SU-DHL-6 (cell line): ENCODE measurements around the gene ZNF512B.

Experiments
- H2AFZ ChIP-seq: fragments of 200-600 bp; sonication (generic); 2 replicates; pipeline ENCODE4 v1.6.1; 2014; ENCODE audit warnings: low read depth, mild to moderate bottlenecking, moderate library complexity, mixed read lengths, antibody characterized with exemption, low read length; ENCODE audit not compliant: severe bottlenecking
- H3F3A ChIP-seq: fragments of 200-600 bp; shearing (Covaris generic); 2 replicates; pipeline ENCODE4 v1.6.0; 2016; ENCODE audit warnings: antibody characterized with exemption, mild to moderate bottlenecking; ENCODE audit not compliant: insufficient read depth
- H3K27ac ChIP-seq: fragments of 200-600 bp; sonication (generic); 2 replicates; pipeline ENCODE4 v1.5.1; 2016; ENCODE audit warnings: low read depth, mild to moderate bottlenecking, low read length, moderate library complexity, mixed read lengths
- H3K27me3 ChIP-seq: fragments of 200-600 bp; sonication (generic), shearing (Covaris generic); 2 replicates; pipeline ENCODE4 v1.6.0; 2014; ENCODE audit warnings: mild to moderate bottlenecking, low read length
- H3K36me3 ChIP-seq: fragments of 200-600 bp; sonication (generic); 2 replicates; pipeline ENCODE4 v1.6.1; 2014; ENCODE audit warnings: mild to moderate bottlenecking, low read length, mixed read lengths
- H3K4me2 ChIP-seq: fragments of 300-600, 200-600 bp; shearing (Covaris generic), sonication (generic); 2 replicates; pipeline ENCODE4 v1.6.0; 2014; ENCODE audit warnings: low read length, low read depth, mild to moderate bottlenecking; ENCODE audit not compliant: poor library complexity, severe bottlenecking
- H3K4me3 ChIP-seq: fragments of 200-600 bp; sonication (generic); 2 replicates; pipeline ENCODE4 v1.5.1; 2014; ENCODE audit warnings: antibody characterized with exemption, low read length, mild to moderate bottlenecking, mixed read lengths; ENCODE audit not compliant: insufficient read depth, poor library complexity, severe bottlenecking
- H3K79me2 ChIP-seq: fragments of 200-600 bp; sonication (generic); 2 replicates; pipeline ENCODE4 v1.6.1; 2014; ENCODE audit warnings: mild to moderate bottlenecking, low read length, moderate library complexity; ENCODE audit not compliant: insufficient read depth
- H3K9ac ChIP-seq: fragments of 200-600 bp; sonication (generic); 2 replicates; pipeline ENCODE4 v1.7.0; 2014; ENCODE audit warnings: mild to moderate bottlenecking, low read length
- H3K9me2 ChIP-seq: fragments of 200-600 bp; sonication (generic); replicated peaks from 2 replicates; pipeline ENCODE4 v1.6.1; 2014; ENCODE audit warnings: low read length; ENCODE audit not compliant: insufficient read depth
- H3K9me3 ChIP-seq: fragments of 200-600 bp; sonication (generic); 2 replicates; pipeline ENCODE4 v1.6.1; 2014; ENCODE audit warnings: low read length, mixed read lengths; ENCODE audit not compliant: insufficient read depth
- H4K20me1 ChIP-seq: fragments of 200-600 bp; sonication (generic); 2 replicates; pipeline ENCODE4 v1.6.1; 2014; ENCODE audit warnings: low read depth, mild to moderate bottlenecking, antibody characterized with exemption, low read length, moderate library complexity, mixed read lengths
- EZH2phosphoT487 ChIP-seq: fragments of 200-600 bp; sonication (generic), shearing (Covaris generic); conservative IDR thresholded peaks from 2 replicates; pipeline ENCODE4 v1.6.1; 2018; ENCODE audit warnings: mild to moderate bottlenecking, antibody characterized with exemption, low read length, moderate library complexity, mixed read lengths
- TF ChIP-seq, protein P1 (sequence below): fragments of 200-600 bp; sonication (generic); IDR thresholded peaks from one replicate; pipeline ENCODE4 v1.5.1; 2017; ENCODE audit warnings: antibody characterized with exemption, mild to moderate bottlenecking, low read length, moderate library complexity; ENCODE audit not compliant: insufficient read depth, poor library complexity, severe bottlenecking

ZNF512B gene

DNA sequence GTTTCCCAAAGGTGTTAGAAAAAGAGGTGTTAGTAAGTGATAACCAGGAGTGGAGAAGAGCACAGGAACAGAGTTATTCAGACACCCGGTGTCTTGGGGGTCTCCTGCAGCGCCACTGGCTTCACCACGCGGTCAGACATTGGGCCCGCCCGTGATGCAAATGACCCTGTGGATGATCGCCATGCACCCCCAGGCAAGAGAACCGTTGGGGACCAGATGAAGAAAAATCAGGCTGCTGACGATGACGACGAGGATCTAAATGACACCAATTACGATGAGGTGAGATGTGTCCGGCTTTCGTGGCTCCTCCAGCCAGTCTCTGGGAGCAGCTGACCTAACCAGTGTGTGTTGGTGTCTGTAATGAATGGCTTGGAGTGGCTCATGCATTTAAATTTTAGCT, 13.2 kb upstream of the ZNF512B start:
- Histone ChIP-seq H2AFZ (no peak overlapping the region), H3K9ac (no peak overlapping the region), H3K36me3 (peaks cover 7% of the 10 kb centered on the region; the same call in 1 of the 2 replicates), H3K27me3 (no peaks in the 10 kb centered on the region), H3K27ac (no peak overlapping the region), H4K20me1 (no peaks in the 10 kb centered on the region), H3K4me3 (no peak overlapping the region), H3K9me2 (no peaks in the 10 kb centered on the region), H3K9me3 (no peaks in the 10 kb centered on the region), H3F3A (peaks cover 18% of the 10 kb centered on the region), H3K4me2 (no peak overlapping the region), H3K79me2 (peaks cover 22% of the 10 kb centered on the region)
- no peak for TF ChIP-seq EZH2phosphoT487
- TF ChIP-seq, protein P1, sequence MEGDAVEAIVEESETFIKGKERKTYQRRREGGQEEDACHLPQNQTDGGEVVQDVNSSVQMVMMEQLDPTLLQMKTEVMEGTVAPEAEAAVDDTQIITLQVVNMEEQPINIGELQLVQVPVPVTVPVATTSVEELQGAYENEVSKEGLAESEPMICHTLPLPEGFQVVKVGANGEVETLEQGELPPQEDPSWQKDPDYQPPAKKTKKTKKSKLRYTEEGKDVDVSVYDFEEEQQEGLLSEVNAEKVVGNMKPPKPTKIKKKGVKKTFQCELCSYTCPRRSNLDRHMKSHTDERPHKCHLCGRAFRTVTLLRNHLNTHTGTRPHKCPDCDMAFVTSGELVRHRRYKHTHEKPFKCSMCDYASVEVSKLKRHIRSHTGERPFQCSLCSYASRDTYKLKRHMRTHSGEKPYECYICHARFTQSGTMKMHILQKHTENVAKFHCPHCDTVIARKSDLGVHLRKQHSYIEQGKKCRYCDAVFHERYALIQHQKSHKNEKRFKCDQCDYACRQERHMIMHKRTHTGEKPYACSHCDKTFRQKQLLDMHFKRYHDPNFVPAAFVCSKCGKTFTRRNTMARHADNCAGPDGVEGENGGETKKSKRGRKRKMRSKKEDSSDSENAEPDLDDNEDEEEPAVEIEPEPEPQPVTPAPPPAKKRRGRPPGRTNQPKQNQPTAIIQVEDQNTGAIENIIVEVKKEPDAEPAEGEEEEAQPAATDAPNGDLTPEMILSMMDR: no peak

- peak within 1 kb of the TSS; percentile 99 for H3K4me3 ChIP-seq
- H3F3A ChIP-seq: peaks cover 19% of the 10 kb centered on the region
- H3K9me2 ChIP-seq: no peaks in the 10 kb centered on the region
- H3K9me3 ChIP-seq: no peaks in the 10 kb centered on the region
- peak within 1 kb of the TSS; percentile 70 for H3K4me2 ChIP-seq
- H3K27ac ChIP-seq: peak within 1 kb of the TSS; percentile 87
- no peaks in the 10 kb centered on the region for H3K27me3 ChIP-seq
- peak within 1 kb of the TSS; percentile 89 for H3K9ac ChIP-seq
- TF ChIP-seq EZH2phosphoT487: no peak
- TF ChIP-seq, protein P1: peak; percentile 83
- H3K36me3 ChIP-seq: peaks cover 7% of the 10 kb centered on the region; the same call in 1 of the 2 replicates
- H2AFZ ChIP-seq: peak within 1 kb of the TSS; percentile 60
- H3K79me2 ChIP-seq: peaks cover 22% of the 10 kb centered on the region
- H4K20me1 ChIP-seq: no peaks in the 10 kb centered on the region
These were observed 11.3 kb upstream of the ZNF512B start, which contains the start of gene PRPF6 for GRCh38 chr20:63980806-63981728. TSS of gene PRPF6 (plus strand) at chr20:63981132. CDS start at chr20:63981246, 114 bp downstream.

- Histone ChIP-seq H3K4me2 (peak overlapping the region; percentile 70), H3K9me2 (no peaks in the 10 kb centered on the region), H2AFZ (peak overlapping the region; percentile 37), H3F3A (peaks cover 19% of the 10 kb centered on the region), H3K27ac (peak overlapping the region; percentile 87), H3K9me3 (no peaks in the 10 kb centered on the region), H4K20me1 (no peaks in the 10 kb centered on the region), H3K4me3 (peak overlapping the region; percentile 85), H3K36me3 (peaks cover 7% of the 10 kb centered on the region; the same call in 1 of the 2 replicates), H3K9ac (peak overlapping the region; percentile 89), H3K79me2 (peaks cover 22% of the 10 kb centered on the region), H3K27me3 (no peaks in the 10 kb centered on the region)
- TF ChIP-seq, protein P1: no peak
- TF ChIP-seq EZH2phosphoT487: no peak
These were observed 10.6 kb upstream of the ZNF512B start for GRCh38 chr20:63980317-63980805.
